H9 (cell line): Measurements from ENCODE around the gene IFT122. TPM values are rescaled to one million over a fixed set of nuclear protein-coding genes. Genes with fewer than 3 reads are reported as not detected.

ENCODE experiments used
- DNase-seq: peaks from one replicate; pipeline ENCODE4 v3.0.0-alpha.2; 2017
- H2AFZ ChIP-seq: one replicate; pipeline ENCODE4 v1.6.1; 2013; ENCODE audit warnings: mild to moderate bottlenecking, low read length, control low read depth, moderate library complexity
- H2AK5ac ChIP-seq: 2 replicates; pipeline ENCODE4 v1.6.1; 2013; ENCODE audit warnings: low read length, control low read depth, mixed read lengths; ENCODE audit not compliant: insufficient read length
- H2BK120ac ChIP-seq: one replicate; pipeline ENCODE4 v1.6.1; 2013; ENCODE audit warnings: low read depth, mild to moderate bottlenecking, low read length, control low read depth, inconsistent platforms; ENCODE audit not compliant: poor library complexity, severe bottlenecking
- H2BK12ac ChIP-seq: 2 replicates; pipeline ENCODE4 v1.6.1; 2013; ENCODE audit warnings: low read length, control low read depth, mixed read lengths, low read depth; ENCODE audit not compliant: insufficient read length
- H2BK15ac ChIP-seq: 2 replicates; pipeline ENCODE4 v1.6.1; 2013; ENCODE audit warnings: low read depth, low read length, control low read depth
- H2BK20ac ChIP-seq: one replicate; pipeline ENCODE4 v1.6.1; 2013; ENCODE audit warnings: low read depth, mild to moderate bottlenecking, low read length, control low read depth, inconsistent platforms; ENCODE audit not compliant: poor library complexity, severe bottlenecking
- H2BK5ac ChIP-seq: 2 replicates; pipeline ENCODE4 v1.6.1; 2013; ENCODE audit warnings: low read length, control low read depth, mixed read lengths; ENCODE audit not compliant: insufficient read length
- H3K14ac ChIP-seq: 2 replicates; pipeline ENCODE4 v1.6.1; 2013; ENCODE audit warnings: low read length, control low read depth; ENCODE audit not compliant: insufficient read depth
- H3K18ac ChIP-seq: 2 replicates; pipeline ENCODE4 v1.6.1; 2013; ENCODE audit warnings: low read depth, mild to moderate bottlenecking, mixed read lengths, low read length, control low read depth; ENCODE audit not compliant: insufficient read length
- H3K23ac ChIP-seq: 2 replicates; pipeline ENCODE4 v1.6.1; 2013; ENCODE audit warnings: low read length, control low read depth, mixed read lengths, low read depth; ENCODE audit not compliant: insufficient read length
- H3K23me2 ChIP-seq: 2 replicates; pipeline ENCODE4 v1.6.1; 2013; ENCODE audit warnings: low read depth, mild to moderate bottlenecking, mixed read lengths, low read length, control low read depth; ENCODE audit not compliant: insufficient read length, poor library complexity, severe bottlenecking
- H3K27ac ChIP-seq: 2 replicates; pipeline ENCODE4 v1.5.1; 2013; ENCODE audit warnings: low read length, control low read depth, mixed read lengths, low read depth; ENCODE audit not compliant: insufficient read length
- H3K27me3 ChIP-seq: 2 replicates; pipeline ENCODE4 v1.6.1; 2013; ENCODE audit warnings: low read length, control low read depth, inconsistent platforms; ENCODE audit not compliant: insufficient read depth
- H3K4ac ChIP-seq: 2 replicates; pipeline ENCODE4 v1.6.1; 2013; ENCODE audit warnings: low read depth, mild to moderate bottlenecking, control low read depth, inconsistent platforms, low read length, moderate library complexity
- H3K4me1 ChIP-seq: 2 replicates; pipeline ENCODE4 v1.6.1; 2013; ENCODE audit warnings: low read length, control low read depth, inconsistent platforms; ENCODE audit not compliant: insufficient read depth
- H3K4me2 ChIP-seq: 2 replicates; pipeline ENCODE4 v1.6.1; 2013; ENCODE audit warnings: low read length, control low read depth, mixed read lengths; ENCODE audit not compliant: insufficient read length, insufficient read depth
- H3K56ac ChIP-seq: 2 replicates; pipeline ENCODE4 v1.6.1; 2013; ENCODE audit warnings: low read depth, mild to moderate bottlenecking, mixed read lengths, low read length, control low read depth; ENCODE audit not compliant: insufficient read length
- H3K79me1 ChIP-seq: 2 replicates; pipeline ENCODE4 v1.6.1; 2013; ENCODE audit warnings: low read depth, mild to moderate bottlenecking, moderate library complexity, low read length, control low read depth, inconsistent platforms; ENCODE audit not compliant: insufficient read depth, poor library complexity, severe bottlenecking
- H3K79me2 ChIP-seq: 2 replicates; pipeline ENCODE4 v1.6.1; 2013; ENCODE audit warnings: low read length, control low read depth, inconsistent platforms; ENCODE audit not compliant: insufficient read depth
- H3K9ac ChIP-seq: 2 replicates; pipeline ENCODE4 v1.6.1; 2013; ENCODE audit warnings: low read length, control low read depth, mixed read lengths; ENCODE audit not compliant: insufficient read length; ENCODE audit errors: extremely low read depth
- H3K9me3 ChIP-seq: one replicate; pipeline ENCODE4 v1.6.1; 2013; ENCODE audit warnings: low read depth, low read length, inconsistent platforms; ENCODE audit not compliant: control insufficient read depth
- H3T11ph ChIP-seq: one replicate; pipeline ENCODE4 v1.6.1; 2013; ENCODE audit warnings: mild to moderate bottlenecking, low read length, control low read depth, inconsistent platforms
- H4K20me1 ChIP-seq: one replicate; pipeline ENCODE4 v1.6.1; 2013; ENCODE audit not compliant: control insufficient read depth, insufficient read length, insufficient read depth
- H4K5ac ChIP-seq: 2 replicates; pipeline ENCODE4 v1.6.1; 2013; ENCODE audit warnings: low read depth, mild to moderate bottlenecking, mixed read lengths, low read length, control low read depth; ENCODE audit not compliant: insufficient read length
- H4K8ac ChIP-seq: replicated peaks from 2 replicates; pipeline ENCODE4 v1.6.1; 2013; ENCODE audit warnings: low read length, control low read depth, mixed read lengths, low read depth; ENCODE audit not compliant: insufficient read length
- H4K91ac ChIP-seq: 2 replicates; pipeline ENCODE4 v1.6.1; 2013; ENCODE audit warnings: low read depth, mild to moderate bottlenecking, moderate library complexity, mixed read lengths, low read length, control low read depth; ENCODE audit not compliant: insufficient read length
- H3K27ac Mint-ChIP-seq, 3 experiments: 2 replicates in 2 of 3; 3 replicates in 1 of 3; pipeline ENCODE4 v1.8.0; 2020 to 2021; ENCODE audit warnings: mixed read lengths in 3 of 3, mild to moderate bottlenecking in 1 of 3, moderate library complexity in 1 of 3
- H3K27me3 Mint-ChIP-seq: 2 replicates; pipeline ENCODE4 v1.8.0; 2021; ENCODE audit warnings: low read depth, mild to moderate bottlenecking, moderate library complexity, mixed read lengths
- H3K36me3 Mint-ChIP-seq, 3 experiments: 2 replicates in 2 of 3; 3 replicates in 1 of 3; pipeline ENCODE4 v1.8.0; 2020 to 2021; ENCODE audit warnings: low read depth in 3 of 3, mixed read lengths in 3 of 3; ENCODE audit not compliant: insufficient read depth in 1 of 3
- H3K4me1 Mint-ChIP-seq, 2 experiments: 2 replicates each; pipeline ENCODE4 v1.8.0; 2020; ENCODE audit warnings: mixed read lengths in 2 of 2
- H3K4me3 Mint-ChIP-seq, 2 experiments: 2 replicates in 1 of 2; 3 replicates in 1 of 2; pipeline ENCODE4 v1.8.0; 2020 to 2021; ENCODE audit warnings: mild to moderate bottlenecking in 2 of 2, mixed read lengths in 2 of 2, moderate library complexity in 1 of 2
- H3K9me3 Mint-ChIP-seq, 2 experiments: 2 replicates in 1 of 2; 3 replicates in 1 of 2; pipeline ENCODE4 v1.8.0; 2020; ENCODE audit warnings: mild to moderate bottlenecking in 2 of 2, mixed read lengths in 2 of 2, moderate library complexity in 1 of 2
- CTCF ChIP-seq: fragments of 200-600 bp; sonication (generic); conservative IDR thresholded peaks from 3 replicates; pipeline ENCODE4 v1.8.0; 2021; ENCODE audit warnings: antibody characterized with exemption, mild to moderate bottlenecking
- WGBS: extraction: QIAGEN DNeasy Blood & Tissue Kit; methylation state at CpG from one replicate; pipeline ENCODE4 v1.1.7; 2013; ENCODE audit warnings: missing lambda C conversion rate, low lambda C conversion rate, mixed read lengths; ENCODE audit not compliant: insufficient read length; ENCODE audit errors: extremely low coverage; 5-methylcytosine and 5-hydroxymethylcytosine counted together
- total RNA-seq: library from RNA; stranded (reverse); gene quantifications from 2 replicates; pipeline ENCODE4 v1.2.1, GENCODE V29; 2021

IFT122 gene
- total RNA-seq, 1 experiment from 2014 or later = 19.3 TPM

GRCh38 chr3:129514110-129514509, 74.1 kb downstream of the IFT122 start:
- no peak overlapping the region for H3K4me2 ChIP-seq
- no peak for TF ChIP-seq CTCF
- peaks cover 4 to 7% of the 10 kb centered on the region in 2 experiments; a peak in 3 of 4 replicates for H3K4me1 Mint-ChIP-seq

More at GRCh38 chr3:129514110-129514509, 74.1 kb downstream of the IFT122 start:
- Mint-ChIP-seq H3K4me3 (no peak overlapping the region), H3K9me3 (no peaks in the 10 kb centered on the region), H3K27me3 (peaks cover 2% of the 10 kb centered on the region; the same call in 1 of the 2 replicates), H3K36me3 (peaks cover 10 to 25% (median 18%) of the 10 kb centered on the region in 3 experiments), H3K27ac (no peak overlapping the region; a peak in 1 of 7 replicates)
- H2BK12ac ChIP-seq = no peak overlapping the region
- H3K18ac ChIP-seq = no peak overlapping the region
- H3K4ac ChIP-seq = no peak overlapping the region
- peaks cover 2% of the 10 kb centered on the region; the same call in 1 of the 2 replicates for H3K4me1 ChIP-seq
- no peak overlapping the region for H2BK20ac ChIP-seq
- H4K20me1 ChIP-seq = no peaks in the 10 kb centered on the region
- no peak overlapping the region for H3K27ac ChIP-seq
- no peak overlapping the region for H2BK15ac ChIP-seq
- H2BK120ac ChIP-seq = no peak overlapping the region
- H2AK5ac ChIP-seq = no peak overlapping the region
- H3K23me2 ChIP-seq = no peaks in the 10 kb centered on the region
- no CpG with 5 or more reads among the region's 10 CpGs for WGBS
- no peak overlapping the region for H3K14ac ChIP-seq
- no peak overlapping the region for H3K23ac ChIP-seq
- no peaks in the 10 kb centered on the region for H3K79me2 ChIP-seq
- no peak overlapping the region for H3T11ph ChIP-seq
- no peak overlapping the region for H3K56ac ChIP-seq
- no peaks in the 10 kb centered on the region for H3K9me3 ChIP-seq
- no peaks in the 10 kb centered on the region for H3K27me3 ChIP-seq
- H4K5ac ChIP-seq = no peak overlapping the region
- H4K91ac ChIP-seq = no peak overlapping the region
- H4K8ac ChIP-seq = no peak overlapping the region
- H2AFZ ChIP-seq = no peak overlapping the region
- no peaks in the 10 kb centered on the region for H3K79me1 ChIP-seq
- no peak for DNase-seq
- H2BK5ac ChIP-seq = no peak overlapping the region
- H3K9ac ChIP-seq = no peak overlapping the region
